Fibroblast of pulmonary artery (primary cell): Measurements from ENCODE around the gene MS4A4E.
"Not testable (repeated sequence)": the region's sequence is repeated elsewhere in the genome, so short reads cannot be mapped to it uniquely, and the experiment has no call there.

Source experiments
- DNase-seq: peaks from one replicate; pipeline ENCODE4 v3.0.0-alpha.2; 2010; ENCODE audit warnings: low read depth
- H3K4me3 ChIP-seq: replicated peaks from 2 replicates; pipeline ENCODE4 v1.5.1; 2011; ENCODE audit warnings: low read depth, mild to moderate bottlenecking, control low read depth, low read length, moderate library complexity
- TF ChIP-seq, protein P1 (sequence below): IDR thresholded peaks from 2 replicates; pipeline ENCODE4 v1.5.1; 2011; ENCODE audit warnings: mild to moderate bottlenecking, control low read depth, low read length, inconsistent platforms; ENCODE audit errors: missing control alignments

MS4A4E gene

DNA sequence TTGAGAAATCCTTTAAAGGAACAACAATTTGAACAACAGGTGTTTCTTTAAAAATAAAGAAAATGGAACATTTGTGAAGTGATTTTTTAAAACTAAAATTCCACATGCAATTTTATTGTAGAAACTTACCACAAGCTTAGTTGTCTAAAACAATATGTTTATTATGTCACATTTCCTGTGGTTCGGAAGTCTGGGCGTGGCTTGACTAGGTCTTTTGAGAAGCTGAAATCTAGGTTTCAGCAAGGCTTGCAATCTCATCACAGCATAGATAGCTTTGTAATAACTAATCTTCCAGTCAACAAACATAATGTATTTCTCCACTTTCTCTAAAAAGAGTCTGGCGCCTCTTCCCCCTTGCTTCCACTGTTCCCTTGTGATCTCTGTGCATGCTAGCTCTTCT is 87.0 kb downstream of the MS4A4E start:
- TF ChIP-seq, protein P1, sequence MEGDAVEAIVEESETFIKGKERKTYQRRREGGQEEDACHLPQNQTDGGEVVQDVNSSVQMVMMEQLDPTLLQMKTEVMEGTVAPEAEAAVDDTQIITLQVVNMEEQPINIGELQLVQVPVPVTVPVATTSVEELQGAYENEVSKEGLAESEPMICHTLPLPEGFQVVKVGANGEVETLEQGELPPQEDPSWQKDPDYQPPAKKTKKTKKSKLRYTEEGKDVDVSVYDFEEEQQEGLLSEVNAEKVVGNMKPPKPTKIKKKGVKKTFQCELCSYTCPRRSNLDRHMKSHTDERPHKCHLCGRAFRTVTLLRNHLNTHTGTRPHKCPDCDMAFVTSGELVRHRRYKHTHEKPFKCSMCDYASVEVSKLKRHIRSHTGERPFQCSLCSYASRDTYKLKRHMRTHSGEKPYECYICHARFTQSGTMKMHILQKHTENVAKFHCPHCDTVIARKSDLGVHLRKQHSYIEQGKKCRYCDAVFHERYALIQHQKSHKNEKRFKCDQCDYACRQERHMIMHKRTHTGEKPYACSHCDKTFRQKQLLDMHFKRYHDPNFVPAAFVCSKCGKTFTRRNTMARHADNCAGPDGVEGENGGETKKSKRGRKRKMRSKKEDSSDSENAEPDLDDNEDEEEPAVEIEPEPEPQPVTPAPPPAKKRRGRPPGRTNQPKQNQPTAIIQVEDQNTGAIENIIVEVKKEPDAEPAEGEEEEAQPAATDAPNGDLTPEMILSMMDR, result no peak
- no peak for DNase-seq
- H3K4me3 ChIP-seq, result no peak overlapping the region

DNA sequence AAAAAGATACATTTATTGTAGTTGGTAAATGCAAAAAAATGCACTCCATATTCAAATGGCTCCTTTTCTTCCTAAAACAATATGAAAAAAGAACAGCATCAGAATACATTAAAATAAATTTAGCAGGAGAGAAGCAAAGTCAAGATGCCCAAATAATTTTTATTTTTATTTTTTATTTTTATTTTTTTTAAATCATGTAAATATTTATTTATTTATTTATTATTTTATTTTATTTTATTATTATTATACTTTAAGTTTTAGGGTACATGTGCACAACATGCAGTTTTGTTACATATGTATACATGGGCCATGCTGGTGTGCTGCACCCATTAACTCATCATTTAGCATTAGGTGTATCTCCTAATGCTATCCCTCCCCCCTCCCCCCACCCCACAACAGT is 90.2 kb downstream of the MS4A4E start:
- H3K4me3 ChIP-seq, DNase-seq: not testable (repeated sequence)

DNA sequence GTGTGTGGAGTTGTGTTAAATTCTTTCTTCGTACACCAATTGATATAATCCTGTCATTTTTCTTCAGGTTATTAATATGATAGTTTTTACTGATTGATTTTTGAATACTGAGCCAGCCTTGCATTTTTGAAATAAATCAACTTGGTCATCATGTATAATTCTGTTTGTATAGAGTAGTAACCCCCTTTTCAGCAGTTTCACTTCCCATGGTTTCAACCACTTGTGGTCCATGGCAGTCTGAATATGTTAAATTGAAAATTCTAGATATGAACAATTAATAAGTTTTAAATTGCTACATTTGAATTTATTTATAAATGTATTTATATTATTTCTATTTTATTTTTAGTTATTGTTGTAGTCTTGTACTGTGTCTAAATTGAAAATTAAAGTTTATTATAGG is 92.7 kb downstream of the MS4A4E start:
- no peak overlapping the region for H3K4me3 ChIP-seq
- no peak for DNase-seq
- TF ChIP-seq, protein P1, result no peak
